ENCODE results near the gene PPP2R5D.

GRCh38 chr6:43060034-43060754 is 75.8 kb downstream of the PPP2R5D start:
- TF ChIP-seq POLR2A (IDR thresholded peaks at IDR 0.05): peak; percentile 75
- no peak for TF ChIP-seq CTCF (IDR thresholded peaks at IDR 0.05)
